NB4 (cell line): ENCODE measurements around the gene DNAH14.

Experiments
- MYC ChIP-seq: IDR thresholded peaks from 2 replicates; pipeline ENCODE4 v1.6.1; 2011; ENCODE audit warnings: low read depth, low read length
- POLR2A ChIP-seq: IDR thresholded peaks from 2 replicates; pipeline ENCODE4 v1.6.1; 2011; ENCODE audit warnings: mild to moderate bottlenecking; ENCODE audit not compliant: insufficient read length; ENCODE audit errors: extremely low read depth
- TF ChIP-seq, protein P1 (sequence below): IDR thresholded peaks from one replicate; pipeline ENCODE4 v1.5.1; 2012; ENCODE audit warnings: low read depth, low read length

DNA sequence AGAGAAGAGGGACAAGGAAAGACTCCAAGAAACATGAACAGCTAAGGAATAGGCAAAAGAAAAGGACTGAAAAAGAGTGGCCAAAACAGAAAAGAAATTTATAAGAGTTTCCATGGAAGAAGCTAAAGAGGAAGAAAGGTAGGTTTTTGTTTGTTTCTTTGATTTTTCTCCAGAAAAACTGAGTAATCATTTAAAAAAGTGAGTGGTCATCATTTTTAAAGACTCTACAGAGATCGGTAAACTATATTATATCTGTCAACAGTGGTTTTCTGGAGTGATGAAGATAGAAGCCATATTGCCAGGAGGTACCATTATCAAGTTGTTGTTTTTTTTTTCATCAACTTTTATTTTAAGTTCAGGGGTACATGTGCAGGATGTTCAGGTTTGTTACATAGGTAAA is 202.4 kb downstream of the DNAH14 start:
- TF ChIP-seq, protein P1, sequence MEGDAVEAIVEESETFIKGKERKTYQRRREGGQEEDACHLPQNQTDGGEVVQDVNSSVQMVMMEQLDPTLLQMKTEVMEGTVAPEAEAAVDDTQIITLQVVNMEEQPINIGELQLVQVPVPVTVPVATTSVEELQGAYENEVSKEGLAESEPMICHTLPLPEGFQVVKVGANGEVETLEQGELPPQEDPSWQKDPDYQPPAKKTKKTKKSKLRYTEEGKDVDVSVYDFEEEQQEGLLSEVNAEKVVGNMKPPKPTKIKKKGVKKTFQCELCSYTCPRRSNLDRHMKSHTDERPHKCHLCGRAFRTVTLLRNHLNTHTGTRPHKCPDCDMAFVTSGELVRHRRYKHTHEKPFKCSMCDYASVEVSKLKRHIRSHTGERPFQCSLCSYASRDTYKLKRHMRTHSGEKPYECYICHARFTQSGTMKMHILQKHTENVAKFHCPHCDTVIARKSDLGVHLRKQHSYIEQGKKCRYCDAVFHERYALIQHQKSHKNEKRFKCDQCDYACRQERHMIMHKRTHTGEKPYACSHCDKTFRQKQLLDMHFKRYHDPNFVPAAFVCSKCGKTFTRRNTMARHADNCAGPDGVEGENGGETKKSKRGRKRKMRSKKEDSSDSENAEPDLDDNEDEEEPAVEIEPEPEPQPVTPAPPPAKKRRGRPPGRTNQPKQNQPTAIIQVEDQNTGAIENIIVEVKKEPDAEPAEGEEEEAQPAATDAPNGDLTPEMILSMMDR = no peak
- TF ChIP-seq MYC (no peak), POLR2A (no peak)
